ENCODE data around the gene HDGF.
A peak's percentile ranks its signal among the peaks of the same experiment; 100 is the strongest.

The HDGF gene

GRCh38 chr1:156728599-156729462 is 22.6 kb downstream of the HDGF start, which contains the start of gene ISG20L2:
Gene ISG20L2 (minus strand): TSS chr1:156728766. CDS start chr1:156727652, 1,114 bp downstream.
- DNase-seq (ENCODE audit: low read depth), result peak; percentile 98
- H3K4me3 ChIP-seq (ENCODE audit: low read length), result peak within 1 kb of the TSS; percentile 99
- no peak for TF ChIP-seq CTCF (IDR thresholded peaks at IDR 0.05; ENCODE audit: insufficient read depth, low read depth, low read length, missing control alignments)

- peak; percentile 88 for DNase-seq (ENCODE audit: low read depth)
- no peak for TF ChIP-seq CTCF (IDR thresholded peaks at IDR 0.05; ENCODE audit: insufficient read depth, low read depth, low read length, missing control alignments)
- peak within 1 kb of the TSS; percentile 99 for H3K4me3 ChIP-seq (ENCODE audit: low read length)
These were observed 23.4 kb downstream of the HDGF start, which contains the start of gene METTL25B for GRCh38 chr1:156727926-156728598. Gene METTL25B (plus strand): TSS chr1:156728469. CDS start chr1:156729105, 636 bp downstream.

- DNase-seq (ENCODE audit: low read depth), result no peak
- H3K4me3 ChIP-seq (ENCODE audit: low read length), result peak overlapping the region; percentile 99
- no peak for TF ChIP-seq CTCF (IDR thresholded peaks at IDR 0.05; ENCODE audit: insufficient read depth, low read depth, low read length, missing control alignments)
These were observed 24.0 kb downstream of the HDGF start for GRCh38 chr1:156727492-156727891.

GRCh38 chr1:156726549-156727226 is 24.8 kb downstream of the HDGF start:
- DNase-seq (ENCODE audit: low read depth), result peak; percentile 79
- peak overlapping the region; percentile 99 for H3K4me3 ChIP-seq (ENCODE audit: low read length)
- peak; percentile 72 for TF ChIP-seq CTCF (IDR thresholded peaks at IDR 0.05; ENCODE audit: insufficient read depth, low read depth, low read length, missing control alignments)

GRCh38 chr1:156725683-156726280 is 25.7 kb downstream of the HDGF start:
- TF ChIP-seq CTCF (IDR thresholded peaks at IDR 0.05; ENCODE audit: insufficient read depth, low read depth, low read length, missing control alignments), result peak; percentile 94
- peak; percentile 87 for DNase-seq (ENCODE audit: low read depth)
- H3K4me3 ChIP-seq (ENCODE audit: low read length), result peak overlapping the region; percentile 99

GRCh38 chr1:156721535-156721934 is 29.9 kb downstream of the HDGF start:
- H3K4me3 ChIP-seq (ENCODE audit: low read length), result no peak overlapping the region
- no peak for DNase-seq (ENCODE audit: low read depth)
- no peak for TF ChIP-seq CTCF (IDR thresholded peaks at IDR 0.05; ENCODE audit: insufficient read depth, low read depth, low read length, missing control alignments)

All from epithelial cell of esophagus (primary cell).